Ovary (tissue), 9 donors: ENCODE measurements around the gene EXOC6B. TPM values are rescaled to one million over a fixed set of nuclear protein-coding genes. Genes with fewer than 3 reads are reported as not detected.

Source experiments
- DNase-seq, 5 donors: peaks; one replicate each; pipeline ENCODE4 v3.0.0-alpha.2; 2019 to 2020
- H3K27ac ChIP-seq, 2 donors: fragments of 200-600 bp; one replicate each; pipeline versions ENCODE4 v1.5.1 to v1.8.0; 2019 to 2022
- H3K27me3 ChIP-seq: fragments of 200-600 bp; one replicate; pipeline ENCODE4 v1.8.0; 2022
- H3K36me3 ChIP-seq: fragments of 200-600 bp; sonication (generic); one replicate; pipeline ENCODE4 v1.5.1; 2019
- H3K4me1 ChIP-seq: one replicate; pipeline ENCODE4 v1.8.1; 2013; ENCODE audit warnings: mild to moderate bottlenecking, moderate library complexity; ENCODE audit not compliant: insufficient read depth
- H3K4me3 ChIP-seq: fragments of 200-600 bp; sonication (generic); one replicate; pipeline ENCODE4 v1.5.1; 2017
- H3K9me3 ChIP-seq, 2 donors: fragments of 200-600 bp in 1 of 2; sonication (generic) in 1 of 2; one replicate each; pipeline versions ENCODE4 v1.5.1 to v1.8.1; 2013 to 2019; ENCODE audit warnings: mild to moderate bottlenecking in 1 of 2, moderate library complexity in 1 of 2
- CTCF ChIP-seq, 3 donors: fragments of 450-650 bp in 2 of 3; fragments of 200-600 bp in 1 of 3; IDR thresholded peaks; one replicate each; pipeline versions ENCODE4 v1.5.1 to v1.8.0; 2016 to 2022; ENCODE audit warnings: antibody characterized with exemption in 3 of 3, mild to moderate bottlenecking in 1 of 3
- EP300 ChIP-seq: sonication (generic); formaldehyde crosslinking; IDR thresholded peaks from one replicate; pipeline ENCODE4 v1.6.1; 2017; ENCODE audit warnings: antibody characterized with exemption
- POLR2A ChIP-seq: fragments of 450-650 bp; IDR thresholded peaks from one replicate; pipeline ENCODE4 v1.6.1; 2017; ENCODE audit warnings: antibody characterized with exemption, mild to moderate bottlenecking, moderate library complexity
- WGBS, 3 donors: extraction: QIAGEN DNeasy Blood & Tissue Kit in 1 of 3; methylation state at CpG; one replicate each; pipeline versions ENCODE4 v1.1.5 to v1.1.7; 2013 to 2017; 5-methylcytosine and 5-hydroxymethylcytosine counted together
- intact Hi-C, 4 donors: fragments of 100-400 bp; cut with DNase I; formaldehyde crosslinking; loops; one replicate each; pipeline versions ENCODE4 v1.11.0 to v1.15.1; 2022 to 2023
- polyA plus RNA-seq, 2 donors: library from polyadenylated mRNA; stranded (reverse); fragments of 200-250 nt in 1 of 2; fragments of 350-450 nt in 1 of 2; fragmentation: Illumina TruSeq in 1 of 2; extraction: RNeasy Lipid Tissue Mini Kit (QIAGEN cat#74804) in 1 of 2; gene quantifications; one replicate each; pipeline ENCODE4 v1.2.3, GENCODE V29; 2013 to 2014
- total RNA-seq, 7 donors: library from RNA; depleted of rRNA in 2 of 7; stranded (reverse); fragments of >200 nt in 2 of 7; fragmentation: NEBNext Ultra II Directional in 3 of 7; extraction: Animal tissue kit (Norgen Biotek cat#: 25700) in 3 of 7; gene quantifications; one replicate each; pipeline versions ENCODE4 v1.1.0 to v1.2.4, GENCODE V29; 2016 to 2023
- donor health status: DM: no; HTN: no; CAD: no; lungs with moderate emphysema.
- donor health status: DM: no; HTN: no; CAD: no.
- donor health status: Bipolar disorder and iron deficiency.
- donor health status: DM: yes; HTN: yes; CAD: no.
- donor health status: DM: no; HTN: no; CAD: no.
- donor health status: DM: yes; HTN: yes; CAD: no.

Gene EXOC6B
- total and polyA plus RNA-seq, 9 donors = 11.9 to 84.9 (median 57.8) TPM

DNA sequence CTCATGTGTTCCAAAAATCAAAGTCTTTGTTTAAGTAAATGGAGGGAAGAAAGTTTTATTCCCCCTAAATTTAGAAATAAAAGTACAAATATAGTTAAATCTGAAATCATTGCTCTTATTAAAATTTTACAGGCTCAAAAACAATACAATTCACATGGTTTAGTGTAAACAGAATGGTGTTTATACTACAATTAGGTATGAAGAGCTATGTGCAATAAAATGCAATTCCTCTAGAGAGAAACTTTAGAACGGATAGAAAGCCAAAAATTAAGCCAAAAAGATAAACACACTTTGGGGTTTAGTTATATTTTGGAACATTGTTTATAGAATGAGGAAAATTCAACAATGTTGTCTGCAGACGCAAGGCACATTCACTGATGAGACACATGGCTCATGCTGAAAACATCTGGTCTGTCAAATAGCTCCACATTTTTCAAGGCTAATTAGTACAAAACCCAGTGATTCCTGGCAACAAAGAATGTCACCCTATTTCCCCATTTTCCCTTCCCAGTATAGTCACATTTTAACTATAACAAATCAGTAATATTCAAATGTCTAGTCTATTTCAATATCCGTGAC, 103.3 kb downstream of the EXOC6B start:
- Histone ChIP-seq H3K9me3 (no peaks in the 10 kb centered on the region), H3K27me3 (no peaks in the 10 kb centered on the region), H3K4me1 (peaks cover 11% of the 10 kb centered on the region), H3K36me3 (no peaks in the 10 kb centered on the region), H3K4me3 (no peak overlapping the region), H3K27ac (peak overlapping the region in 1 of 2 donors; percentile 54)
- 7 to 28% (median 10%) methylated on average over 3 of the region's 3 CpGs for WGBS, 3 donors
- intact Hi-C loops = no loop called here
- TF ChIP-seq POLR2A (no peak), EP300 (no peak), CTCF (IDR thresholded peaks at IDR 0.05) (no peak)
- no peak for DNase-seq

- H3K4me1 ChIP-seq = peaks cover 11% of the 10 kb centered on the region
- TF ChIP-seq CTCF (IDR thresholded peaks at IDR 0.05) = no peak
- TF ChIP-seq POLR2A = no peak
- TF ChIP-seq EP300 = no peak
- H3K27me3 ChIP-seq = no peaks in the 10 kb centered on the region
- H3K27ac ChIP-seq = no peak overlapping the region
- DNase-seq = no peak
- WGBS, 3 donors = 69 to 75% (median 75%) methylated on average over 4 of the region's 4 CpGs
- H3K4me3 ChIP-seq = no peak overlapping the region
- intact Hi-C loops = no loop called here
- no peaks in the 10 kb centered on the region for H3K9me3 ChIP-seq
- no peaks in the 10 kb centered on the region for H3K36me3 ChIP-seq
These were observed 106.4 kb downstream of the EXOC6B start for GRCh38 chr2:72719416-72719815.

DNA sequence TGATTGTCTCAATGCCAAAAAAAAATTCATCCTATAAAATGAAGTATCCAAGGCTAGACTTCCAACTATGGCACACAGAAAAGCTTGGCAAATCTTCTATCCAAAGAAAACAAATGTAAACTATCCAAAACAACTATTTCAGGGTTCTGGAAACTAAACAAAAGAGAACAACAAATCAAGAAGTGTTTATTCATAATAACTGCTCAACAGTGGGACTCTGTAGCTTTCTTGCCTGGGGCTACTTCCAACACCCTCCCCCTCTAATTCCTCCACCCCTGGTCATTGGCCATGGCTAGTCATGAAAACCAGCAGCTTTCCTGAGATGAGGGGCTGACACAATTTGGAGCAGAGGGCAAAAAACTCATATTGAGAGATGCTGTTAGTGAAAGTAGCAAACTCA, 107.0 kb downstream of the EXOC6B start:
- no peaks in the 10 kb centered on the region for H3K27me3 ChIP-seq
- DNase-seq = no peak
- intact Hi-C loops = no loop called here
- H3K9me3 ChIP-seq = no peaks in the 10 kb centered on the region
- peaks cover 8% of the 10 kb centered on the region for H3K4me1 ChIP-seq
- no peak overlapping the region for H3K4me3 ChIP-seq
- H3K36me3 ChIP-seq = no peaks in the 10 kb centered on the region
- H3K27ac ChIP-seq = no peak overlapping the region
- no peak for TF ChIP-seq CTCF (IDR thresholded peaks at IDR 0.05)
- TF ChIP-seq POLR2A = no peak
- no peak for TF ChIP-seq EP300

- DNase-seq = no peak
- peaks cover 8% of the 10 kb centered on the region for H3K4me1 ChIP-seq
- no peaks in the 10 kb centered on the region for H3K36me3 ChIP-seq
- no peaks in the 10 kb centered on the region for H3K27me3 ChIP-seq
- H3K4me3 ChIP-seq = no peak overlapping the region
- intact Hi-C loops = no loop called here
- 42 to 46% (median 44%) methylated on average over 2 of the region's 2 CpGs for WGBS, 3 donors
- TF ChIP-seq CTCF (IDR thresholded peaks at IDR 0.05) (no peak), POLR2A (no peak), EP300 (no peak)
- no peaks in the 10 kb centered on the region for H3K9me3 ChIP-seq
- H3K27ac ChIP-seq = no peak overlapping the region
These were observed 109.2 kb downstream of the EXOC6B start for GRCh38 chr2:72716601-72717000.
